HG03571 (cell line): ENCODE measurements around the gene STN1.
"Not testable (repeated sequence)": the region's sequence is repeated elsewhere in the genome, so short reads cannot be mapped to it uniquely, and the experiment has no call there.

Source experiments
- ATAC-seq: cut with Tn5 transposase; IDR thresholded peaks from one replicate; pipeline ENCODE4 v1.9.1; 2021; ENCODE audit not compliant: unreplicated experiment

The STN1 gene

GRCh38 chr10:103847346-103847745 lies 70.6 kb downstream of the STN1 start:
- ATAC-seq = no peak

GRCh38 chr10:103845972-103846371 lies 72.0 kb downstream of the STN1 start:
- no peak for ATAC-seq

- ATAC-seq = not testable (repeated sequence)
These were observed 72.6 kb downstream of the STN1 start for GRCh38 chr10:103845346-103845745.

GRCh38 chr10:103843854-103844570 lies 74.0 kb downstream of the STN1 start:
- no peak for ATAC-seq

- no peak for ATAC-seq
These were observed 74.9 kb downstream of the STN1 start for GRCh38 chr10:103843045-103843444.

GRCh38 chr10:103842605-103843004 lies 75.4 kb downstream of the STN1 start:
- ATAC-seq = no peak

GRCh38 chr10:103841519-103841918 lies 76.5 kb downstream of the STN1 start:
- no peak for ATAC-seq

GRCh38 chr10:103840740-103841070 lies 77.3 kb downstream of the STN1 start:
- ATAC-seq = no peak

- ATAC-seq = no peak
These were observed 77.9 kb downstream of the STN1 start for GRCh38 chr10:103839872-103840739.

- ATAC-seq = no peak
These were observed 78.5 kb downstream of the STN1 start for GRCh38 chr10:103839519-103839871.

- no peak for ATAC-seq
These were observed 79.0 kb downstream of the STN1 start for GRCh38 chr10:103838862-103839518.

GRCh38 chr10:103838070-103838395 lies 80.0 kb downstream of the STN1 start:
- no peak for ATAC-seq

GRCh38 chr10:103837370-103838069 lies 80.5 kb downstream of the STN1 start:
- ATAC-seq = no peak

- ATAC-seq = no peak
These were observed 81.1 kb downstream of the STN1 start for GRCh38 chr10:103836861-103837260.

GRCh38 chr10:103836273-103836672 lies 81.7 kb downstream of the STN1 start:
- ATAC-seq = no peak

GRCh38 chr10:103835096-103836050 lies 82.6 kb downstream of the STN1 start:
- no peak for ATAC-seq

GRCh38 chr10:103834436-103835095 lies 83.4 kb downstream of the STN1 start:
- ATAC-seq = no peak

- no peak for ATAC-seq
These were observed 84.1 kb downstream of the STN1 start for GRCh38 chr10:103833731-103834365.

- ATAC-seq = no peak
These were observed 85.2 kb downstream of the STN1 start for GRCh38 chr10:103832806-103833205.
